Lung (tissue), 12 donors: ENCODE results near the gene INSC. TPM values are rescaled to one million over a fixed set of nuclear protein-coding genes. Genes with fewer than 3 reads are reported as not detected.

Experiments used
- ATAC-seq: fragments of 200-7000 bp; cut with Tn5 transposase; one replicate; pipeline ENCODE4 v1.9.1; 2020; ENCODE audit warnings: moderate number of reproducible peaks; ENCODE audit not compliant: insufficient read depth, low FRiP score
- DNase-seq, 3 donors: peaks; one replicate each; pipeline ENCODE4 v3.0.0-alpha.2; 2013 to 2017
- H3K27ac ChIP-seq, 2 donors: one replicate each; pipeline ENCODE4 v1.5.1; 2013; ENCODE audit warnings: mild to moderate bottlenecking in 2 of 2, moderate library complexity in 2 of 2, control low read depth in 1 of 2, inconsistent platforms in 1 of 2, low read depth in 1 of 2, low read length in 1 of 2
- H3K27me3 ChIP-seq, 3 donors: one replicate each; pipeline ENCODE4 v1.5.1; 2013; ENCODE audit warnings: low read length in 2 of 3; ENCODE audit not compliant: control insufficient read depth in 3 of 3, insufficient read depth in 3 of 3
- H3K36me3 ChIP-seq, 4 donors: one replicate each; pipeline ENCODE4 v1.5.1; 2013; ENCODE audit warnings: low read length in 4 of 4, mild to moderate bottlenecking in 1 of 4, moderate library complexity in 1 of 4; ENCODE audit not compliant: control insufficient read depth in 4 of 4, insufficient read depth in 4 of 4
- H3K4me1 ChIP-seq, 5 donors: one replicate each; pipeline ENCODE4 v1.5.1; 2013; ENCODE audit warnings: low read length in 5 of 5, mild to moderate bottlenecking in 2 of 5, moderate library complexity in 1 of 5; ENCODE audit not compliant: control insufficient read depth in 5 of 5, insufficient read depth in 5 of 5
- H3K4me3 ChIP-seq: one replicate; pipeline ENCODE4 v1.5.1; 2013; ENCODE audit warnings: mild to moderate bottlenecking, control low read depth, moderate library complexity
- H3K9ac ChIP-seq, 2 donors: one replicate each; pipeline ENCODE4 v1.5.1; 2013; ENCODE audit warnings: low read length in 2 of 2, control low read depth in 1 of 2; ENCODE audit not compliant: insufficient read depth in 1 of 2
- H3K9me3 ChIP-seq, 4 donors: one replicate each; pipeline ENCODE4 v1.5.1; 2013; ENCODE audit warnings: low read length in 3 of 4, mild to moderate bottlenecking in 1 of 4, moderate library complexity in 1 of 4; ENCODE audit not compliant: control insufficient read depth in 4 of 4, insufficient read depth in 3 of 4
- CTCF ChIP-seq: IDR thresholded peaks from 2 replicates; pipeline ENCODE4 v1.5.1; 2012; ENCODE audit warnings: mild to moderate bottlenecking; ENCODE audit errors: control extremely low read depth, extremely low read depth
- WGBS, 2 donors: extraction: QIAGEN DNeasy Blood & Tissue Kit; methylation state at CpG; one replicate each; pipeline ENCODE4 v1.1.7; 2013; 5-methylcytosine and 5-hydroxymethylcytosine counted together
- polyA plus RNA-seq, 2 donors: library from polyadenylated mRNA; stranded (reverse); fragments of 200-250 nt; gene quantifications; one replicate each; pipeline ENCODE4 v1.2.1, GENCODE V29; 2013
- total RNA-seq, 2 donors: library from RNA; depleted of rRNA in 1 of 2; stranded (reverse); fragments of >200 nt in 1 of 2; gene quantifications; one replicate each; pipeline ENCODE4 v1.2.1, GENCODE V29; 2014 to 2021
- donor health status: control.
- donor health status: control.
- donor health status: Bipolar disorder and iron deficiency.
- donor health status: healthy.
- donor health status: DM: yes; HTN: yes; CAD: no.

INSC gene
- total and polyA plus RNA-seq, 4 donors = 0.49 to 0.91 (median 0.73) TPM

GRCh38 chr11:15233371-15234165, 118.8 kb downstream of the INSC start:
- WGBS, 2 donors = 47 to 56% methylated on average over 8 of the region's 8 CpGs
- no peak for TF ChIP-seq CTCF
- H3K4me1 ChIP-seq = no peaks in the 10 kb centered on the region
- ATAC-seq (no peak), DNase-seq (peak in 1 of 3 donors; percentile 36)
- no peak overlapping the region for H3K27ac ChIP-seq
- H3K9ac ChIP-seq = no peak overlapping the region
- H3K4me3 ChIP-seq = no peak overlapping the region
- no peaks in the 10 kb centered on the region for H3K9me3 ChIP-seq
- no peaks in the 10 kb centered on the region for H3K27me3 ChIP-seq
- H3K36me3 ChIP-seq = no peaks in the 10 kb centered on the region

GRCh38 chr11:15234796-15235195, 120.1 kb downstream of the INSC start:
- no peaks in the 10 kb centered on the region for H3K27me3 ChIP-seq
- no peak for DNase-seq
- H3K9me3 ChIP-seq = no peaks in the 10 kb centered on the region
- no peak overlapping the region for H3K4me3 ChIP-seq
- WGBS, 2 donors = 77 to 81% methylated on average over 3 of the region's 3 CpGs
- no peak for TF ChIP-seq CTCF
- H3K9ac ChIP-seq = no peak overlapping the region
- H3K27ac ChIP-seq = no peak overlapping the region
- no peak for ATAC-seq
- no peaks in the 10 kb centered on the region for H3K4me1 ChIP-seq
- H3K36me3 ChIP-seq = no peaks in the 10 kb centered on the region

GRCh38 chr11:15236559-15236958, 121.8 kb downstream of the INSC start:
- Histone ChIP-seq H3K27ac (no peak overlapping the region), H3K4me3 (no peak overlapping the region), H3K36me3 (no peaks in the 10 kb centered on the region), H3K27me3 (no peaks in the 10 kb centered on the region), H3K9ac (no peak overlapping the region), H3K4me1 (no peaks in the 10 kb centered on the region), H3K9me3 (no peaks in the 10 kb centered on the region)
- no peak for DNase-seq
- 74 to 76% methylated on average over 4 of the region's 4 CpGs for WGBS, 2 donors
- TF ChIP-seq CTCF = no peak
- no peak for ATAC-seq
